NCI-H748 (cell line): ENCODE measurements around the gene MEGF11.
A peak's percentile ranks its signal among the peaks of the same experiment; 100 is the strongest.

Experiments
- DNase-seq: peaks from one replicate; lab custom pipeline; 2025; ENCODE audit not compliant: unreplicated experiment; lab: John Stamatoyannopoulos, UW

The MEGF11 gene

GRCh38 chr15:65953622-65954021 lies 299.9 kb downstream of the MEGF11 start:
- no peak for DNase-seq

DNA sequence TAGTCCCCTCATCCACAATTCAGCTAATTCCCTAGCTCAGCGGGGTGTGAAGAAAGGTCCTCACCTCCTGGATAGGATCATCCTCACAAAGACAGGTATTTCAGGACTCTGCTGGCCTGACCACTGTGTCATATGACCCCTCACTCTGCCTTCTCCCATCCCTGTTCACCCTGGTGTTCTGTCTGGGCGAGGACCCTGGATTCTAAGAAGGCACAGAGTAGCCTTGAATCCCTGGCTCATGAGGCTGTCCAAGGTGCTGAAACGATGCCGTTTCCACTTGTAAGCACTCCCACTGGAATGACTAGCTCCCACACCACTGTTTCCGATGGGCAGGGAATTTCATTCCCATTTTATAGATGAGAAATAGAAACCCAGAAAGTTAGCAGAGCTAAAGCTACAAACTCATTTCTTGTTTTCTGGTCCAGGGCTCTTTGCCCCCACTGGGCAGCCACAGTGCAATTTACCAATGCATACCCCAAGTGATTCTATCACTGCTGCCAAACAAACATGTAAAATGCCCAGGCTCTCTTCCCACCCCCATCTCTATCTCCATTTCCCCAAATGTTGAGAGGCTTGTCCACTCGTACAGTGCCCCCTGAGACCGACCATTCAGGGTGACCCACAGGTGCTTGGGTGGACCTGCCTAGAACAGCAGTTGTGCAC lies 301.0 kb downstream of the MEGF11 start:
- DNase-seq, result no peak

DNA sequence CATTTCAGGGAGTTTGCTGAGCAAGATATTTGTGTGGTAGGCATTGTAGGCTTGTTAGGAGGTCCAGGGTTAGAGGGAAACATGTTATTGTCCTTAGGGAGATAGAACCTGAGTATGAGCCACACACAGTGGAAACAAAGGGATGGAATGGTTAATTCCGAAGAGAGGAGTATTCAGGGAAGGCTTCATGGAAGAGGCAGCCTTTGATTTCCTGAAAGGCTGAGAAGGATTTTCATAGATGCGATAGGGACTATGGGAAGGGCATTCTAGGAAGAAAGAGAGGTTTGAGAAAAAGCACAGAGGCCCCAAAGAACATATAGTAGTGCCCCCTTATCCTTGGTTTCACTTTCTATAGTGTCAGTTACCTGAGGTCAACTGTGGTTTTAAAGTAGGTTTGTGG lies 302.5 kb downstream of the MEGF11 start:
- DNase-seq, result no peak

DNA sequence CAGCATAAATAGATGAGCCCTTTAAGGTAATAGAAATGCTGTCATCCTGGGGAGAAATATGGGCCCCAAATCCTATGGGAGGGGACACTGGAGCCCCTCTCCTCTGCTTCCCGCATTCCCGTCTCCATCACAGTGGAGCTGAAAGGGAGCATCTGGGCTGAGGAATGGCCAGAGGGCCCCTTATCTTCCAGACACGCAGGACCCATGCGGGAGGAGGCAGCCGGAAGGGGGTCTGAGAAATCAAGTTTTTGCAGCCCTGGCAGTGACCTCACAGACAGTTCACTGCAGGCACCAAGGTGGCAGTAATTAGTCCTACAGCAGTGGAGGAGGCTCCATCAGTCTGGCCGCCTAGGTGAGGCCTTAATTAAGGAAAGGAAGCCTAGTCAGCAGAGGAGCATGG lies 304.1 kb downstream of the MEGF11 start:
- DNase-seq, result no peak

- DNase-seq, result no peak
Measured at GRCh38 chr15:65949011-65949410, 304.5 kb downstream of the MEGF11 start.

DNA sequence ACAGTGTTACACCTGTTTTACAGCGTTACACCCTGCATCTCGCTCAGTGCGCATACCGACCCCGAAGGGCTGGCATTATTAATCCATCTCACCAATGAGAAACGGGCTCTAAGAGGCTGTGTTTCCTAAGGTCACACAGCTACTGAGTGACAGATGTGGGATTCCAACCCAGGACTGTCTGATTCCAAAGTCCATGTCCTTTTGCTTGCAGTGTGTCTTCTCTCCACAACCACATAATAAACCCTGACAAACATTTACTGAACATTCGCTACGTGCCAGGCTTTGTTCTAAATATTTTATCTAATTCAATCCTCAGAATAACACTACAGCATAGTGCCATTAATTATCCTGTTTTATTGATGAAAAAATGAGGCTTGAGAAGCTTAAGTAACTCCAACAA lies 305.2 kb downstream of the MEGF11 start:
- no peak for DNase-seq

- no peak for DNase-seq
Measured at GRCh38 chr15:65947041-65947440, 306.5 kb downstream of the MEGF11 start.

- DNase-seq, result no peak
Measured at GRCh38 chr15:65945616-65946015, 307.9 kb downstream of the MEGF11 start.

DNA sequence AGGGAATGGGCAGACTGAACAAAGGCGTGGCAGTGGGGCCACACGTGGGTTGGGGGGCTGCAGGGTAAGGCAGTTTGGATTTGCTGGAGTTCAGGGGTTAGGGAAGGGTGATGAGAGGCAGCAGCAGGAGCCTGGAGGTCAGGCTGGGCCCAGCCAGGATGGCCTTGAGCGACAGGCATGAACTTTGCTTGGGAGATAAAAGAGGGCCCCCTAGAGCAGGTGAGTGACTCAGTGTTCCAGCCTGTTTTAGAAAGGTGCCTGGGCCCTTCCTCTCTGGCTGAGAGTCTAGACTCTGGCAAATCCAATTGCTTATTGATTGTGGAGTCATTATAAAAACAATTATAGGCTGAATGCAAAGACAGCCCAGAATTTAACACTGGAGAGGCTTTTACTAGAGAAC lies 309.1 kb downstream of the MEGF11 start:
- DNase-seq, result no peak

- DNase-seq, result no peak
Measured at GRCh38 chr15:65942436-65942835, 311.1 kb downstream of the MEGF11 start.

DNA sequence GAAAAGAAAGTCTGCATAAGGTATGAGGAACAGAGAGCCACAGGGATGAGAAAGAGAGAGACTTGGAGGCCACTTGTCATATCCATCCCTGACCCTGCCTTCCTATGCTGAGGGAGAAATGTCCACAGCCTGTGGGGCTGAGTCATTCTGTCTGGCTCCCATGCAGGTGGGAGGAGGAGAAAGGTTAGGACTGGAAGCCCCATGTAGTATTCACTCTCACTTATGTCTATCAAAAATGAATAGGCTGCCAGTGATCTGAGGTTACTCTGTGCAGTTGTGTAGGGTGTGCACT lies 313.0 kb downstream of the MEGF11 start:
- DNase-seq, result no peak

GRCh38 chr15:65939901-65940617 lies 313.5 kb downstream of the MEGF11 start:
- DNase-seq, result peak; percentile 20

DNA sequence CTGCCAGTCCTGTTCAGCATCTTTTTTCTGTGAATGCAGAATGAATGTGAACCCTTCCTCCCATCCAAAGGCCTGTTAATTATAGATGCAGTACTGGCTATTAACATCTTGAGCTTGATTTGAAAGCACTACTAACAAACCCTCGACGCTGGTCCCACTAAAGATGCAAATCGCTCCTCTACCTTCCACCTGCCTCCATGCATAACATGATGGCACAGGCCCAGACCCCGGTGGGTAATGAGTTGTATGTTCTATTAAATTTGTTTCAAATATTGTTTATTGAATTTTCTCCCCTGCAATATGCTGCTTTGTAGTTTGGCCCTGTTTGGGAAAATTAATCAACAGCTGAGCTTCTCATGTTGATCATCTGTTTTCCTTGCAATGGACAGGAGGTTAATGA lies 314.9 kb downstream of the MEGF11 start:
- no peak for DNase-seq

DNA sequence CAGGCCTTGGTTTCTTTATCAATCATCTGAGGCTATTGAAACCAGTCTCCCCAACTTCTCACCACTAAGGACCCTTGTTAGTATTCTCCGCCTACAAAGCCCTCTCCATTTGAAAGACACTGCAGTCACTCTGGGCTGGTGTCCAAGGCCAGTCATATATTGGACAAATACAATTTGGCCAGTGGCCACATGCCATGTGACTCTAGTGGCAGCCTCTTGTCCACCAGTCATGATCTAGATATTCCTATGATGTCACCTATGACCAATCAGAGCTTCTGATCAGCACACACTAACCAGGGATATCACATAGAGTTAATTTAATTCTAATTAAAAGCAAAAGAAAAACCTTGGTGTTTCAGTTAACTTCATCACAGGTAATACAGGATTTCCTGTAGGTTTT lies 316.1 kb downstream of the MEGF11 start:
- DNase-seq, result no peak

- no peak for DNase-seq
Measured at GRCh38 chr15:65937054-65937453, 316.5 kb downstream of the MEGF11 start.

DNA sequence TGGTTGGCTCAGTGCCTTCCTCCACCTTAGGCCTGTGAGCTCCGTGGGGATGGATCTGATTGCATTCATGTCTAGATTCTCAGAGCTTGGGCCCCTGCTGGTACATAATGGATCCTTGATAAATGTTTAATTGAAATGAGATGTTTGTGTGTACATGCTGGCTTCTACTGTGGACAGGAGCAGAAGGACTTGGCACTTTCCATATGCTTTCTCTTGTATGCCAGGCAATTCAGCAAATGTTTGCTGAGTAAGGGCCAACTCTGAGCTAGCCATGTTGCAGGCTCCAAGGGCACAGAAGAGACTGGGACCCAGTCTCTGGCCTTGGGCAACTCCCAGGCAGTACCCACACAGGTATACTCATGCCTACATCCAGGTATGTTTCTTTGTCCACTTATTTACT lies 317.3 kb downstream of the MEGF11 start:
- DNase-seq, result no peak

DNA sequence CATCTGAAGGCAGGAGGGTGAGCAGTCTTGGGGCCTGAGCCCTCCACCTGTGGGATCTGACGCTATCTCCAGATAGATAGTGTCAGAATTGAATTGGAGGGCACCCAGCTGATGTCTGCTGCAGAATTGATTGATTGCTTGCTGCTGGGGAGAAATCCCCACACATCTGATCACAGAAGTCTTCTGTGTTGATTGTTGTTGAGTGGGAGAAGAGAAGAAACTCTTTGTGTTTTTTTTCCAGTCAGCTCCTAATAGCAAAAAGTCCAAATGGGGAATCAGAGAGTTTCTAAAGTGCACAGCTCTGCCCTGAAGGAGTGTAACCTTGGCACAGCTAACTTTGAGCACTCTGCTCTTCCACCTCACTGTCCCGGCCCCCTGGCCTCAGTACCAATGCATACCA lies 318.2 kb downstream of the MEGF11 start:
- DNase-seq, result no peak

DNA sequence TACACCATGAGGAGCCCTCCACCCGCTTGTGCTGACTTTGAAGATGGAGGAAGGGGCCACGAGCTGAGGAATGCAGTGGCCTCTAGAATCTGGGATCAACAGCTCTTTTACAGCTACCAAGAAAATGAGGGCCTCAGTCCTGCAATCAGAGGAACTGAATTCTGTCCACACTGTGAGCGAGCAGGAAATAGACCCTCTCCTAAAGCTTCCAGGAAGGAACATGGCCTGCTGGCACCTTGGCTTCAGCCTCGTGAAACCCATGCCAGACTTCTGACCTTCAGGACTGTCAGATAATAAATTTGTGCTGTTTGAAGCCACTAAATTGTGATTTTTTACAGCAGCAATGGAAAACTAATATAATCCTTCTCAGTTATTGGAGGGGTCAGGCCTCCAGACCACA lies 322.3 kb downstream of the MEGF11 start:
- no peak for DNase-seq

GRCh38 chr15:65930134-65930533 lies 323.4 kb downstream of the MEGF11 start:
- peak; percentile 81 for DNase-seq

GRCh38 chr15:65929573-65929972 lies 324.0 kb downstream of the MEGF11 start:
- DNase-seq, result no peak

GRCh38 chr15:65927545-65927944 lies 326.0 kb downstream of the MEGF11 start:
- no peak for DNase-seq

DNA sequence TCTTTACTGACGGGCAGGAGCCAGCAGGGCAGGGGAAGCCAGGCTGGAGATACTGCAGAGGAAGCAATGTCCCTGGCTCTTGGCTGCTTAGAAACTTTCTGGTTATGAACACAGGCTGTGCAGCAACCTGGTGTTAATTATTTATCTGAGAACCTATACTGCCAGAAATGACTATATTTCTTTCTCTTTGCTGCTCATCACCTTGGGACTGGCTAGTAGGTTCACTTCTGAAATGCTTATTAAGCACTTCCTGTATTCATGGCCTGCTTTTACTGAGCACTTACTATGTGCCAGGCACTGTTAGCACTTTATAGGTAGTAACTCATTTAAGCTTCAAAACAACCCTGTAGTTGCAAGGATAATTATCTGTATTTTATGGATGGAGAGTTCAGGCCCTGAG lies 326.7 kb downstream of the MEGF11 start:
- no peak for DNase-seq

DNA sequence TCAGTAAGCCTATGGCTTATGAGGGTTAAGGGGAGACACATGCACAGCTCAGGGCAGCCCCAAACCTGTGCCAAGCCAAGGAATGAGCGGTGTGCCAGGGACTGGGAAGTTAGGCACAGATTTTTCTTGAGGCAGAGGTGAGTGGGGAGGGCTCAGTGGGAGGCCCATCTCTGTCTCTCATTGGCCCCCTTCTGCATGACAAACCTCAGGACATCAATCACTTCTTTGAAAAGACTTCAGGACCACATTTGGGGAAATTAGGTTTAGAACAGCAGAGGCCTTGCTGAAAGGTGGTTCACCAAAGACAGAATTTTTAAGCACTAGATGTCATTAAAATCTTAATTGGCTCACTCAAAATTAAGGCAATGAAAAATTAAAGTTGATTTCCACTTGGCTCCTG lies 327.1 kb downstream of the MEGF11 start:
- no peak for DNase-seq
